Neural cell (in vitro differentiated cells): ENCODE results near the gene PDLIM3.

ENCODE experiments used
- EP300 ChIP-seq: fragments of 450-650 bp; conservative IDR thresholded peaks from 2 replicates; pipeline ENCODE4 v1.6.1; 2014; ENCODE audit warnings: antibody characterized with exemption, mild to moderate bottlenecking, moderate library complexity; ENCODE audit not compliant: poor library complexity, severe bottlenecking
- EZH2 ChIP-seq: fragments of 200-600, 300-800 bp; shearing (Covaris generic), sonication (generic); IDR thresholded peaks from 2 replicates; pipeline ENCODE4 v1.6.1; 2014; ENCODE audit warnings: antibody characterized with exemption, low read length, borderline replicate concordance, mild to moderate bottlenecking; ENCODE audit not compliant: insufficient read depth, poor library complexity, severe bottlenecking
- MXI1 ChIP-seq: fragments of 450-650 bp; conservative IDR thresholded peaks from 2 replicates; pipeline ENCODE4 v1.6.1; 2014; ENCODE audit warnings: antibody characterized with exemption, mild to moderate bottlenecking; ENCODE audit not compliant: poor library complexity, severe bottlenecking
- POLR2AphosphoS5 ChIP-seq: IDR thresholded peaks from 2 replicates; pipeline ENCODE4 v1.6.1; 2012
- RAD21 ChIP-seq: fragments of 450-650 bp; conservative IDR thresholded peaks from 2 replicates; pipeline ENCODE4 v1.6.1; 2014; ENCODE audit warnings: antibody characterized with exemption, mild to moderate bottlenecking, moderate library complexity
- SMC3 ChIP-seq: fragments of 450-650 bp; conservative IDR thresholded peaks from 2 replicates; pipeline ENCODE4 v1.6.1; 2014; ENCODE audit warnings: antibody characterized with exemption, mild to moderate bottlenecking, moderate library complexity; ENCODE audit not compliant: poor library complexity
- TAF1 ChIP-seq: IDR thresholded peaks from 2 replicates; pipeline ENCODE4 v1.6.1; 2012; ENCODE audit warnings: low read depth
- TF ChIP-seq, protein P1 (sequence below): fragments of 450-650 bp; IDR thresholded peaks from 2 replicates; pipeline ENCODE4 v1.5.1; 2014; ENCODE audit warnings: antibody characterized with exemption, mild to moderate bottlenecking, moderate library complexity; ENCODE audit not compliant: poor library complexity, severe bottlenecking
- TF ChIP-seq, protein P2 (sequence below): IDR thresholded peaks from 2 replicates; pipeline ENCODE4 v1.6.1; 2012; ENCODE audit warnings: borderline replicate concordance

DNA sequence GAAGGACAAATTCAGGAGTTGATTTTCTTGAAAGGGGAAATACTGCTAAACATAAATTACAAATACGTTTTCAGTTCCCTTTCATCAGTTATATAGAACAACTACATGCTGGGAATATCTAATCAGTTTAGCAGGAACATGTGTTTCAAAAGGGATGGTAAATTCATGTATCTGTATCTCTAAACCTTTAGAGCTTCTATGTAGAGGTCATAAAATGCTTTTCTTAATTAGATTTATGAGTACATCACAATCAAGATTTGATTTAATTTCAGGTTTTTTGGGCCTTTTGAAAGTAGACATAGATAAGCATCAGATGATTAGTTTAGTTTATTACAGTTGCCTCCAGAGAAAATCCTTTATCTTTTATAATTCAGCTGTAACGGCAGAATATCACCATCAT is 12.9 kb downstream of the PDLIM3 start:
- TF ChIP-seq, protein P1, sequence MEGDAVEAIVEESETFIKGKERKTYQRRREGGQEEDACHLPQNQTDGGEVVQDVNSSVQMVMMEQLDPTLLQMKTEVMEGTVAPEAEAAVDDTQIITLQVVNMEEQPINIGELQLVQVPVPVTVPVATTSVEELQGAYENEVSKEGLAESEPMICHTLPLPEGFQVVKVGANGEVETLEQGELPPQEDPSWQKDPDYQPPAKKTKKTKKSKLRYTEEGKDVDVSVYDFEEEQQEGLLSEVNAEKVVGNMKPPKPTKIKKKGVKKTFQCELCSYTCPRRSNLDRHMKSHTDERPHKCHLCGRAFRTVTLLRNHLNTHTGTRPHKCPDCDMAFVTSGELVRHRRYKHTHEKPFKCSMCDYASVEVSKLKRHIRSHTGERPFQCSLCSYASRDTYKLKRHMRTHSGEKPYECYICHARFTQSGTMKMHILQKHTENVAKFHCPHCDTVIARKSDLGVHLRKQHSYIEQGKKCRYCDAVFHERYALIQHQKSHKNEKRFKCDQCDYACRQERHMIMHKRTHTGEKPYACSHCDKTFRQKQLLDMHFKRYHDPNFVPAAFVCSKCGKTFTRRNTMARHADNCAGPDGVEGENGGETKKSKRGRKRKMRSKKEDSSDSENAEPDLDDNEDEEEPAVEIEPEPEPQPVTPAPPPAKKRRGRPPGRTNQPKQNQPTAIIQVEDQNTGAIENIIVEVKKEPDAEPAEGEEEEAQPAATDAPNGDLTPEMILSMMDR: no peak
- TF ChIP-seq SMC3 (no peak), EZH2 (no peak), POLR2AphosphoS5 (no peak), EP300 (no peak), TAF1 (no peak), RAD21 (no peak), MXI1 (no peak)
- TF ChIP-seq, protein P2, sequence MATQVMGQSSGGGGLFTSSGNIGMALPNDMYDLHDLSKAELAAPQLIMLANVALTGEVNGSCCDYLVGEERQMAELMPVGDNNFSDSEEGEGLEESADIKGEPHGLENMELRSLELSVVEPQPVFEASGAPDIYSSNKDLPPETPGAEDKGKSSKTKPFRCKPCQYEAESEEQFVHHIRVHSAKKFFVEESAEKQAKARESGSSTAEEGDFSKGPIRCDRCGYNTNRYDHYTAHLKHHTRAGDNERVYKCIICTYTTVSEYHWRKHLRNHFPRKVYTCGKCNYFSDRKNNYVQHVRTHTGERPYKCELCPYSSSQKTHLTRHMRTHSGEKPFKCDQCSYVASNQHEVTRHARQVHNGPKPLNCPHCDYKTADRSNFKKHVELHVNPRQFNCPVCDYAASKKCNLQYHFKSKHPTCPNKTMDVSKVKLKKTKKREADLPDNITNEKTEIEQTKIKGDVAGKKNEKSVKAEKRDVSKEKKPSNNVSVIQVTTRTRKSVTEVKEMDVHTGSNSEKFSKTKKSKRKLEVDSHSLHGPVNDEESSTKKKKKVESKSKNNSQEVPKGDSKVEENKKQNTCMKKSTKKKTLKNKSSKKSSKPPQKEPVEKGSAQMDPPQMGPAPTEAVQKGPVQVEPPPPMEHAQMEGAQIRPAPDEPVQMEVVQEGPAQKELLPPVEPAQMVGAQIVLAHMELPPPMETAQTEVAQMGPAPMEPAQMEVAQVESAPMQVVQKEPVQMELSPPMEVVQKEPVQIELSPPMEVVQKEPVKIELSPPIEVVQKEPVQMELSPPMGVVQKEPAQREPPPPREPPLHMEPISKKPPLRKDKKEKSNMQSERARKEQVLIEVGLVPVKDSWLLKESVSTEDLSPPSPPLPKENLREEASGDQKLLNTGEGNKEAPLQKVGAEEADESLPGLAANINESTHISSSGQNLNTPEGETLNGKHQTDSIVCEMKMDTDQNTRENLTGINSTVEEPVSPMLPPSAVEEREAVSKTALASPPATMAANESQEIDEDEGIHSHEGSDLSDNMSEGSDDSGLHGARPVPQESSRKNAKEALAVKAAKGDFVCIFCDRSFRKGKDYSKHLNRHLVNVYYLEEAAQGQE: no peak
